Aorta (tissue), 5 donors: ENCODE measurements around the gene PLXNA1. TPM values are rescaled to one million over a fixed set of nuclear protein-coding genes. Genes with fewer than 3 reads are reported as not detected.

ENCODE experiments used
- ATAC-seq: fragments of 200-7000 bp; cut with Tn5 transposase; one replicate; pipeline ENCODE4 v1.9.1; 2022; ENCODE audit warnings: moderate library complexity; ENCODE audit not compliant: low FRiP score
- DNase-seq, 2 donors: peaks; one replicate each; pipeline ENCODE4 v3.0.0-alpha.2; 2020
- H3K27ac ChIP-seq, 2 donors: one replicate each; pipeline ENCODE4 v1.5.1; 2013; ENCODE audit warnings: low read length in 2 of 2, mild to moderate bottlenecking in 2 of 2, moderate library complexity in 2 of 2, control low read depth in 1 of 2, inconsistent platforms in 1 of 2, low read depth in 1 of 2
- H3K27me3 ChIP-seq, 2 donors: one replicate each; pipeline ENCODE4 v1.6.1; 2013; ENCODE audit warnings: control low read depth in 1 of 2, low read length in 1 of 2, mild to moderate bottlenecking in 1 of 2, moderate library complexity in 1 of 2; ENCODE audit not compliant: insufficient read depth in 2 of 2, control insufficient read depth in 1 of 2
- H3K36me3 ChIP-seq, 2 donors: one replicate each; pipeline ENCODE4 v1.6.1; 2013; ENCODE audit warnings: control low read depth in 1 of 2, low read length in 1 of 2, mild to moderate bottlenecking in 1 of 2; ENCODE audit not compliant: insufficient read depth in 2 of 2, control insufficient read depth in 1 of 2
- H3K4me1 ChIP-seq, 2 donors: one replicate each; pipeline ENCODE4 v1.6.1; 2013; ENCODE audit warnings: low read length in 2 of 2, control low read depth in 1 of 2, mild to moderate bottlenecking in 1 of 2, moderate library complexity in 1 of 2; ENCODE audit not compliant: insufficient read depth in 2 of 2, control insufficient read depth in 1 of 2
- H3K4me3 ChIP-seq, 2 donors: one replicate each; pipeline ENCODE4 v1.5.1; 2013; ENCODE audit warnings: low read length in 2 of 2, control low read depth in 1 of 2, mild to moderate bottlenecking in 1 of 2
- H3K9me3 ChIP-seq: one replicate; pipeline ENCODE4 v1.6.1; 2013; ENCODE audit warnings: mild to moderate bottlenecking, low read length; ENCODE audit not compliant: control insufficient read depth
- WGBS, 2 donors: extraction: QIAGEN DNeasy Blood & Tissue Kit; methylation state at CpG; one replicate each; pipeline ENCODE4 v1.1.7; 2013; 5-methylcytosine and 5-hydroxymethylcytosine counted together
- intact Hi-C, 2 donors: fragments of 100-400 bp; cut with DNase I; formaldehyde crosslinking; loops; one replicate each; pipeline versions ENCODE4 v1.14.2 to v1.15.0; 2022
- polyA plus RNA-seq, 2 donors: library from polyadenylated mRNA; stranded (reverse); fragments of 200-250 nt; gene quantifications; one replicate each; pipeline ENCODE4 v1.2.3, GENCODE V29; 2013
- total RNA-seq, 2 donors: library from RNA; stranded (reverse); fragmentation: NEBNext Ultra II Directional; extraction: Animal tissue kit (Norgen Biotek cat#: 25700); gene quantifications; one replicate each; pipeline ENCODE4 v1.2.1, GENCODE V29; 2021
- donor health status: healthy with polysubstance abuse.
- donor health status: Bipolar disorder and iron deficiency.
- donor health status: DM: no; HTN: no; CAD: no.
- donor health status: DM: no; HTN: no; CAD: no.
- donor health status: DM: yes; HTN: yes; CAD: no.

PLXNA1 gene
- total and polyA plus RNA-seq, 4 donors: 6.0 to 51.3 (median 21.3) TPM

DNA sequence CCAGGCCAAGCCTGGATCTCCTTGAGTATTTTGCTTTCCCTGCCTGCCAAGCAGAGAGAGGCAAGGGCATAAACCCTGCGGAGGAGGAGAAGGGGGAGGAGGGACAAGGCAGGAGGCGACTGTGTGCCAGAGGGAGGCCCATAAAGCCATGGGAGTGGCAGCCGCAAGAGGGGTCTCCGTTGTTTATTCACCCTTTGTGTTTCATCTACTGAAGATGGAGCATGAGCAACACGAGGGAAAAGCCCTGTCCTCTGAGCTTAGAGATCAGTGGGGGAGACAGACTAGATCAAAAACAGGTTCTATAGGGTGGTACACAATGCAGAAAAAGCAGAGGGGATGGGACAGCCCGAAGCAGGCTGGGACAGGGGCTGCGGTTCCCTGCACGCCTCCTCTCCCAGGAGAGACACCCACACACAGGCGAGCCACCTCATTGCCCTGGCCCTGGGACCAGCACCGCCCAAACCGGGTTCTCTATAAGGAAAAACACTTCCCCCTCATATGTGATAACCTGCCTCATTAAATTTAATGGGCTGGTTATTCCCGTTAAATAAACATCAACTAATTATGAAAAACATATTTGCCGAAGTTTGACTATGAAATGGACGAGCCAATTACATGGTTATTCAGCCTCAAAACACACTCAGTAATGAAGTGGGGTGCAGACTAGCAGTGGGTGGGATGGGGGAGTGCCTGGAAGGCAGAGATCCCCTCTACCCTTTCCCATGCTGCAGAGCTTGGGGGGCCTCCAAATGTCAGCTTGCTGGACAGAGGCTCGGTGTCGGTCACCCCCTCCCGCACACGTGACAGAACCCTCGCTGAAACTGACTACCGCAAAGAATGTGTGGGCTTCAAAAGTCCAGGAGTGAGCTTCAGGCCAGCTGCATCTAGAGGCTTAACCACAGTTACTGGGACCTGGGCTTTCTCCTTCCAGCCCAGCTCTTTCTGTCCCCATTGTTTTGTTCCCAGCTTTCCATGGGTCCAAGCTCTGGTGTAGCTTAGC lies 14.2 kb upstream of the PLXNA1 start:
- ATAC-seq: no peak
- DNase-seq: no peak
- intact Hi-C loops: loop anchor here in 1 of 2 donors (10.0 kb wide), 1 partner anchor 496 kb away; no protein-coding TSS in a partner anchor

DNA sequence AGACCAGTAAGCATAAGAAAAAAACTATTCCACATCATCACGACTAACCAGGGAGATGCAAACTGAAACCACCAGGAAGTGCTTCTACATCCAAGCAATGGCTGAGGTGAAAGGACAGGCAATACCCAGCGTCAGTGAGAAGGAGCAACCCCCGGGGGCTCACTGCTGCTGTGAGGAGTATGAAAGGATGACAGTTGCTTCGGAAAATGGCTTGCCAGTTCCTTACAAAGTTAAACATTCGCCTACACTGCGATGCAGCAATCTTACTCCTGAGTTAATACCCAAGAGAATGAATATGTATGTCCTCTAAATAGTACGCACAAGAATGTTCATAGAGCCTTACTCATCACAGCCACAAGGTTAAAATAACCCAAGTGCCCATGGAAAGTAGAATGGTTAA lies 13.3 kb upstream of the PLXNA1 start:
- H3K36me3 ChIP-seq: no peaks in the 10 kb centered on the region
- H3K27ac ChIP-seq: no peak overlapping the region
- DNase-seq (no peak), ATAC-seq (no peak)
- no peaks in the 10 kb centered on the region for H3K4me1 ChIP-seq
- intact Hi-C loops: loop anchor here in 1 of 2 donors (10.0 kb wide), 1 partner anchor 495 kb away; no protein-coding TSS in a partner anchor
- H3K4me3 ChIP-seq: no peak overlapping the region
- 61 to 66% methylated on average over 7 of the region's 7 CpGs for WGBS, 2 donors
- H3K27me3 ChIP-seq: no peaks in the 10 kb centered on the region
- H3K9me3 ChIP-seq: peaks cover 2% of the 10 kb centered on the region

More for the DNA sequence above, 14.2 kb upstream of the PLXNA1 start:
- Histone ChIP-seq H3K4me1 (no peaks in the 10 kb centered on the region), H3K27me3 (no peaks in the 10 kb centered on the region), H3K9me3 (no peaks in the 10 kb centered on the region), H3K27ac (no peak overlapping the region), H3K4me3 (no peak overlapping the region), H3K36me3 (no peaks in the 10 kb centered on the region)
- WGBS, 2 donors: 80 to 85% methylated on average over 20 of the region's 20 CpGs

DNA sequence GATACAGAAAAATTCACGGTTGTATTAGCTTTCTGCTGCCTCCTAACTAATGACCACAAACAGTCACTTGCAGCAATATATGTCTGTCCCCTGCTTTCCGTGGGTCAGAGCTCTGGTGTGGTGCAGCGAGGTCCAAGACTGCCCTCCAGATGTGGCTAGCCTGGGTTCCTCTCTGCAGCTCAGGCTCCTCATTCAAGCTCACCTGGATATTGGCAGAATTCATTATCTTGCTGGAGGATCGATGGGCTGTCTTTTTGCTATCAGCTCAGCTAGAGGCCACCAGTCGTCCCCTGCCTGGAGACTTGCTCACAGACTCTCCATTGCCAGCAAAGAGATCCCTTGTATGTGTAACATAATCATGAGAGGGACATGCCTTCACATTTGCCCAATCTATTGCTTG lies 12.8 kb upstream of the PLXNA1 start:
- no peak for DNase-seq
- WGBS, 2 donors: 79 to 80% methylated on average over 5 of the region's 5 CpGs
- intact Hi-C loops: no loop called here

DNA sequence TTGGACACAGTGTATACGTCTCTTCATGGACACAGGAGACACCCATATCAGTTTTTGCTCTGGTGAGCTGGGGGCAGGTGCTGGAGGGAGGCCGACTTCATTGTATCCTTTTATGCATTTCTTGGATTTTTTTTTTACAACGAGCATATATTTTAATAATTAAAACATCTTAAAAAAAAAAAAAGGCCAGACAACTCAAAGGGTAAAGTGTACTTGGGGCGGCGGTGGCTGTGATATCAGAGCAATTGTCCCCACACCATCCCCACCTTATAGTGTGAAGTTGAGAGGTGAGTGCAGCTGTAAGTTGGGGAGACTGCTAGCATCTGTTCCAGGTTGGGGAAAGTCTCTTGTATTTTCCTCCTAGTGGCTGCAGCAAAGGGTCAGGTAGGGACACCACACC lies 12.0 kb upstream of the PLXNA1 start:
- intact Hi-C loops: no loop called here
- H3K27me3 ChIP-seq: no peaks in the 10 kb centered on the region
- DNase-seq (no peak), ATAC-seq (no peak)
- no peaks in the 10 kb centered on the region for H3K36me3 ChIP-seq
- 87 to 90% methylated on average over 5 of the region's 5 CpGs for WGBS, 2 donors
- H3K9me3 ChIP-seq: peaks cover 2% of the 10 kb centered on the region
- no peak overlapping the region for H3K27ac ChIP-seq
- H3K4me1 ChIP-seq: no peaks in the 10 kb centered on the region
- no peak overlapping the region for H3K4me3 ChIP-seq

More for the DNA sequence above, 12.8 kb upstream of the PLXNA1 start:
- Histone ChIP-seq H3K9me3 (peaks cover 2% of the 10 kb centered on the region), H3K27ac (no peak overlapping the region), H3K4me3 (no peak overlapping the region), H3K4me1 (no peaks in the 10 kb centered on the region), H3K27me3 (no peaks in the 10 kb centered on the region), H3K36me3 (no peaks in the 10 kb centered on the region)
- ATAC-seq: no peak

DNA sequence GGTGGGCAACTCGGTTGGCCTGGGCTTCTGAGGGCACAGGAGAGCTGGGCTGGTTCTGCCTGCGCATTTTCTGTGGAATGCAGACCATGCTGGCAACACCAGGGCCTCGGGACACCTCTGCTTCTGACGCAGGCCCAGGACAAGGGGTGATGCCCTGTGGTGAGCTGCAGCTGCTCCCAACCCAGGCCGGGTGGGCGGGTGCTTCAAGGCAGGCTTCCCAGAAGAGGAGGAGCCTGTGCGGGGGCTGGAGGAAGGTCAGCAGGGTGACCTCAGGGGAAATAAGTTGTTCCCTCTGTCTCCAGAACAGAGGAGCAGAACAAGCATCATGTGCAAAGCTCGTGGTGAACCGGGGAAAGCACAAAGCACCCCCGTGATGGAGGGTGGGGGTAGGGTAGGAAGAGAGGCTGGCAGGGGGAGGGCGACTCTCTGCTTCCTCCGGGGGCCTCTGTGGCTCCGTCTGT lies 11.0 kb upstream of the PLXNA1 start:
- WGBS, 2 donors: 33 to 44% methylated on average over 13 of the region's 13 CpGs
- intact Hi-C loops: no loop called here

DNA sequence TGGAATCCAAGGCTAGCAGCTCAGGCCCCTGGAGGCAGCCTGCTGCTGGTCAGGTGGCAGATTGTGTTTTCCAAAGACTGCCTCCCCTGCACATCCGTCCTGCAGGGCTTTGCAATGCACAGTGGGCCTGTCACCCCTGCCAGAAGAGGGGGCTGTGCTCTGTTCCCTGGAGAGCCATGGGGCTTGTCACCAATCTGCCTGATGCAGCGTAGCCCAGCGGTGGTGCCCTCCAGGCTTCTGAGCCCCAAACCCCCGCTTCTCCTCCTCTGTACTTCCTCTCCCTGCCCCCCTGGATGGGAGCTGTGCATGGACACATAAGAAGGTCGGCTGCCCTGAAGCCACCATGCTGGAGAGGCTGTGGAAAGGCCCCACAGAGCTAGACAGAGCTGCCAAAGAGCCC lies 10.0 kb upstream of the PLXNA1 start:
- Histone ChIP-seq H3K4me1 (no peaks in the 10 kb centered on the region), H3K27ac (no peak overlapping the region), H3K4me3 (no peak overlapping the region), H3K36me3 (no peaks in the 10 kb centered on the region), H3K27me3 (no peaks in the 10 kb centered on the region), H3K9me3 (peaks cover 2% of the 10 kb centered on the region)
- intact Hi-C loops: no loop called here
- DNase-seq (no peak), ATAC-seq (no peak)
- 91 to 95% methylated on average over 5 of the region's 5 CpGs for WGBS, 2 donors

More for the DNA sequence above, 11.0 kb upstream of the PLXNA1 start:
- H3K27me3 ChIP-seq: no peaks in the 10 kb centered on the region
- peak; percentile 87 to 95 for DNase-seq
- peak; percentile 82 for ATAC-seq
- no peak overlapping the region for H3K27ac ChIP-seq
- no peaks in the 10 kb centered on the region for H3K4me1 ChIP-seq
- H3K36me3 ChIP-seq: no peaks in the 10 kb centered on the region
- H3K9me3 ChIP-seq: peaks cover 2% of the 10 kb centered on the region
- H3K4me3 ChIP-seq: no peak overlapping the region

DNA sequence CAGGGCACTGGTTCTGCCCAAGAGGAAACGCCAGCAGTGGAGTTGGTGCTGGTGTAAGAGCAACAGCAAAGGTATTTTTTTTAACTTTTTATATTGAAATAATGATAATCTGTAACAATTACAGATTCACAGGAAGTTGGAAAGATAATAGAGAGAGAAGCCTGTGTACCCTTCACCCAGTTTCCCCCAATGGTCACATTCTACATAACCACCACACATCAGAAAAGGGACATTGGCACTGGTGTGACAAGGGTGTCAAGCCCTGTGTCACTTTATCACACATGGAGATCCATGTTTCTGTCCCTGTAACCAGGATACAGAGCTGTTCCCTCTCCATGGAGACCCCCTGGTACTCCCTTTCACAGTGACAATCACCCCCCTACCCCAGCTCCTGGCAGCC lies 9.1 kb upstream of the PLXNA1 start:
- Histone ChIP-seq H3K4me1 (no peaks in the 10 kb centered on the region), H3K27ac (no peak overlapping the region), H3K36me3 (no peaks in the 10 kb centered on the region), H3K27me3 (no peaks in the 10 kb centered on the region), H3K4me3 (no peak overlapping the region), H3K9me3 (peaks cover 2% of the 10 kb centered on the region)
- 94 to 95% methylated on average over 1 of the region's 1 CpG for WGBS, 2 donors
- intact Hi-C loops: no loop called here
- ATAC-seq: no peak
- DNase-seq: no peak

DNA sequence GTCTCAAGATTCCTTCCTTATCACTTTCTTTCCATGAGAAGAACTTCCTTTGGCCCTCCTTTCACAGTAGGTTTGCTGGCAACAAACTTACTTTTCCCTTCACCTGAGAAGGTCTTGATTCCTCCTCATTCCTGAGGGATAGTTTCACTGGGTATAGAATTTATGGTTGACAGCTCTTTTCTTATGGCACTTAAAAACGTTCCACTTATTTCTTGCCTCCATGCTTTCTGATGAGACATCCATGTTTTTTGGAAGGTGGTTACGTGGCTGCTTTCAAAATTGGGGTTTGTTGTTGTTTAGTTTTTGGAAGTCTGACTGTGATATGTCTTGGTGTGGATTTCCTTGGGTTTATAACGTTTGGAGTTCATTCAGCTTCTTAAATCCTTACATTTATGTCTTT lies 8.2 kb upstream of the PLXNA1 start:
- H3K27me3 ChIP-seq: no peaks in the 10 kb centered on the region
- H3K27ac ChIP-seq: no peak overlapping the region
- DNase-seq: no peak
- no peak for ATAC-seq
- peaks cover 2% of the 10 kb centered on the region for H3K9me3 ChIP-seq
- H3K36me3 ChIP-seq: no peaks in the 10 kb centered on the region
- H3K4me3 ChIP-seq: no peak overlapping the region
- intact Hi-C loops: no loop called here
- 83 to 84% methylated on average over 3 of the region's 3 CpGs for WGBS, 2 donors
- no peaks in the 10 kb centered on the region for H3K4me1 ChIP-seq

DNA sequence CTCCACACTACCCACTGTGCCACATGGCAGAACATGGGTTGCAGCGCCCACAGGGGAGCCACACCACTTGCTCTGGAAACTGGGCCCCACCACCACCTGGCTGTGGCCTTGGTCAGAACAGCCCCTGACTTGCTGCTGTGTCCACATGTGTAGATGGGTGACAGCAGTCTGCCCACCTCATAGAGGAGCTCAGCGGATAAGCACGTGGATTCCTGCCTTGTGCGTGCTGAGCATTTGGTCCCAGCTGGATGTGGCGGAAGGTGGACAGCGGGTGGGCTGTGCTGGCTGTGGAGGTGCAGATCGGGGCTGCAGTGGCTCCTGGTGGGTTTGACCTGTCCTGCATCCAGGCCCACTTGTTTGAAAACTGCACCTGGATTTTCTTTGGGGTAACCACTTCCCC lies 6.0 kb upstream of the PLXNA1 start:
- Histone ChIP-seq H3K27ac (no peak overlapping the region), H3K9me3 (peaks cover 2% of the 10 kb centered on the region), H3K36me3 (no peaks in the 10 kb centered on the region), H3K4me1 (no peaks in the 10 kb centered on the region), H3K27me3 (no peaks in the 10 kb centered on the region), H3K4me3 (no peak overlapping the region)
- ATAC-seq (no peak), DNase-seq (no peak)
- intact Hi-C loops: no loop called here
- 96% methylated on average over 7 of the region's 7 CpGs for WGBS, 2 donors
